Neural cell (in vitro differentiated cells): Measurements from ENCODE around the gene NARF. TPM values are rescaled to one million over a fixed set of nuclear protein-coding genes. Genes with fewer than 3 reads are reported as not detected.
"Not testable (repeated sequence)": the region's sequence is repeated elsewhere in the genome, so short reads cannot be mapped to it uniquely, and the experiment has no call there.

Experiments
- H2AFZ ChIP-seq: fragments of 200-600, 300-800 bp; sonication (generic), shearing (Covaris generic); 2 replicates; pipeline ENCODE4 v1.6.0; 2014; ENCODE audit warnings: low read depth, mild to moderate bottlenecking, antibody characterized with exemption, low read length, moderate library complexity
- H3F3A ChIP-seq: fragments of 200-600 bp; shearing (Covaris generic); 2 replicates; pipeline ENCODE4 v1.6.1; 2016; ENCODE audit warnings: mild to moderate bottlenecking, moderate library complexity, mixed read lengths, antibody characterized with exemption, low read length; ENCODE audit not compliant: insufficient read depth, poor library complexity, severe bottlenecking
- H3K27ac ChIP-seq: fragments of 200-600, 300-800 bp; sonication (generic), shearing (Covaris generic); 2 replicates; pipeline ENCODE4 v1.5.1; 2014; ENCODE audit warnings: mild to moderate bottlenecking, low read length, moderate library complexity
- H3K27me3 ChIP-seq: fragments of 300-800, 200-600 bp; sonication (generic), shearing (Covaris generic); 2 replicates; pipeline ENCODE4 v1.6.0; 2014; ENCODE audit warnings: mild to moderate bottlenecking, low read depth, low read length, moderate library complexity; ENCODE audit not compliant: insufficient read depth
- H3K36me3 ChIP-seq: fragments of 300-800, 200-600 bp; sonication (generic), shearing (Covaris generic); 2 replicates; pipeline ENCODE4 v1.5.1; 2014; ENCODE audit warnings: mild to moderate bottlenecking, antibody characterized with exemption, low read length, moderate library complexity; ENCODE audit not compliant: insufficient read depth
- H3K4me2 ChIP-seq: fragments of 300-800, 200-600 bp; sonication (generic), shearing (Covaris generic); 2 replicates; pipeline ENCODE4 v1.6.0; 2014; ENCODE audit warnings: mild to moderate bottlenecking, low read length
- H3K4me3 ChIP-seq: fragments of 300-800, 200-600 bp; sonication (generic), shearing (Covaris generic); 2 replicates; pipeline ENCODE4 v1.5.1; 2014; ENCODE audit warnings: mild to moderate bottlenecking, low read length, moderate library complexity
- H3K79me2 ChIP-seq: fragments of 200-600 bp; shearing (Covaris generic); replicated peaks from 2 replicates; pipeline ENCODE4 v1.6.0; 2014; ENCODE audit warnings: mild to moderate bottlenecking, low read length, moderate library complexity; ENCODE audit not compliant: insufficient read depth
- H3K9ac ChIP-seq: fragments of 300-800, 200-600 bp; sonication (generic), shearing (Covaris generic); 2 replicates; pipeline ENCODE4 v1.6.1; 2016; ENCODE audit warnings: mild to moderate bottlenecking, low read length, mixed read lengths
- H3K9me2 ChIP-seq: fragments of 200-600 bp; shearing (Covaris generic); 2 replicates; pipeline ENCODE4 v1.6.1; 2016; ENCODE audit warnings: mild to moderate bottlenecking, low read length, mixed read lengths; ENCODE audit not compliant: insufficient read depth
- H3K9me3 ChIP-seq: fragments of 200-600, 300-800 bp; sonication (generic), shearing (Covaris generic); 2 replicates; pipeline ENCODE4 v1.6.1; 2016; ENCODE audit warnings: mild to moderate bottlenecking, mixed run types, low read length, moderate library complexity, mixed read lengths
- H4K20me1 ChIP-seq: fragments of 200-600 bp; shearing (Covaris generic); 2 replicates; pipeline ENCODE4 v1.6.1; 2016; ENCODE audit warnings: mild to moderate bottlenecking, mixed run types; ENCODE audit not compliant: insufficient read depth
- EP300 ChIP-seq: fragments of 450-650 bp; conservative IDR thresholded peaks from 2 replicates; pipeline ENCODE4 v1.6.1; 2014; ENCODE audit warnings: antibody characterized with exemption, mild to moderate bottlenecking, moderate library complexity; ENCODE audit not compliant: poor library complexity, severe bottlenecking
- EZH2 ChIP-seq: fragments of 200-600, 300-800 bp; shearing (Covaris generic), sonication (generic); IDR thresholded peaks from 2 replicates; pipeline ENCODE4 v1.6.1; 2014; ENCODE audit warnings: antibody characterized with exemption, low read length, borderline replicate concordance, mild to moderate bottlenecking; ENCODE audit not compliant: insufficient read depth, poor library complexity, severe bottlenecking
- MXI1 ChIP-seq: fragments of 450-650 bp; conservative IDR thresholded peaks from 2 replicates; pipeline ENCODE4 v1.6.1; 2014; ENCODE audit warnings: antibody characterized with exemption, mild to moderate bottlenecking; ENCODE audit not compliant: poor library complexity, severe bottlenecking
- POLR2AphosphoS5 ChIP-seq: IDR thresholded peaks from 2 replicates; pipeline ENCODE4 v1.6.1; 2012
- RAD21 ChIP-seq: fragments of 450-650 bp; conservative IDR thresholded peaks from 2 replicates; pipeline ENCODE4 v1.6.1; 2014; ENCODE audit warnings: antibody characterized with exemption, mild to moderate bottlenecking, moderate library complexity
- SMC3 ChIP-seq: fragments of 450-650 bp; conservative IDR thresholded peaks from 2 replicates; pipeline ENCODE4 v1.6.1; 2014; ENCODE audit warnings: antibody characterized with exemption, mild to moderate bottlenecking, moderate library complexity; ENCODE audit not compliant: poor library complexity
- TAF1 ChIP-seq: IDR thresholded peaks from 2 replicates; pipeline ENCODE4 v1.6.1; 2012; ENCODE audit warnings: low read depth
- polyA plus RNA-seq: library from polyadenylated mRNA; depleted of rRNA; stranded (reverse); fragments of >200 nt; gene quantifications from 2 replicates; pipeline ENCODE4 v1.2.3, GENCODE V29; 2014
- TF ChIP-seq, protein P1 (sequence below): fragments of 450-650 bp; IDR thresholded peaks from 2 replicates; pipeline ENCODE4 v1.5.1; 2014; ENCODE audit warnings: antibody characterized with exemption, mild to moderate bottlenecking, moderate library complexity; ENCODE audit not compliant: poor library complexity, severe bottlenecking
- TF ChIP-seq, protein P2 (sequence below): IDR thresholded peaks from 2 replicates; pipeline ENCODE4 v1.6.1; 2012; ENCODE audit warnings: borderline replicate concordance

Gene NARF
- polyA plus RNA-seq, 1 donor from 2014 or later, result 243 TPM

DNA sequence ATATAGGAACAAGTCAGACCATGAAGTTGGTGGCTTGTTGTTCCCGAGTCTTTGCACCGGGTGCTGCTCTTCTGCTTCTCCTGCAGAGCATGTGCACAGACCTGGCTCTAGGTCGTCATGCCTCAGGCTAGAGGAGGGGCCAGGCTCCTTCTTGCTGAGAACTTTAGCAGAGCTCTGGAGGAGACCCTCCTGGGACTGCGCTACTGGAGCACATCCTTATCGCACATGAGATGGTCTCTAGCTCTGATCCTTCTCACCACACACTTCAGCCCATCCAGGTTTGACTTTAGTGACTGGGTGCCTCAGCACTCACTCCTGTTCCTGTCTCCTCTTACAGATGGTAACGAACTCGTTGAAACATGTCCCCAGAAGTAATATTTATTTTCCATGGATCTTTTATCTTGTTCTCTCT is 75.9 kb downstream of the NARF start:
- H3K9me3 ChIP-seq, result no peaks in the 10 kb centered on the region
- no peak overlapping the region for H3K9ac ChIP-seq
- no peak overlapping the region for H2AFZ ChIP-seq
- no peaks in the 10 kb centered on the region for H3K36me3 ChIP-seq
- H3K4me2 ChIP-seq, result no peak overlapping the region
- no peak overlapping the region for H3K27ac ChIP-seq
- TF ChIP-seq EP300 (no peak), TAF1 (no peak), SMC3 (no peak), RAD21 (no peak), MXI1 (no peak), POLR2AphosphoS5 (no peak), EZH2 (no peak)
- TF ChIP-seq, protein P1, sequence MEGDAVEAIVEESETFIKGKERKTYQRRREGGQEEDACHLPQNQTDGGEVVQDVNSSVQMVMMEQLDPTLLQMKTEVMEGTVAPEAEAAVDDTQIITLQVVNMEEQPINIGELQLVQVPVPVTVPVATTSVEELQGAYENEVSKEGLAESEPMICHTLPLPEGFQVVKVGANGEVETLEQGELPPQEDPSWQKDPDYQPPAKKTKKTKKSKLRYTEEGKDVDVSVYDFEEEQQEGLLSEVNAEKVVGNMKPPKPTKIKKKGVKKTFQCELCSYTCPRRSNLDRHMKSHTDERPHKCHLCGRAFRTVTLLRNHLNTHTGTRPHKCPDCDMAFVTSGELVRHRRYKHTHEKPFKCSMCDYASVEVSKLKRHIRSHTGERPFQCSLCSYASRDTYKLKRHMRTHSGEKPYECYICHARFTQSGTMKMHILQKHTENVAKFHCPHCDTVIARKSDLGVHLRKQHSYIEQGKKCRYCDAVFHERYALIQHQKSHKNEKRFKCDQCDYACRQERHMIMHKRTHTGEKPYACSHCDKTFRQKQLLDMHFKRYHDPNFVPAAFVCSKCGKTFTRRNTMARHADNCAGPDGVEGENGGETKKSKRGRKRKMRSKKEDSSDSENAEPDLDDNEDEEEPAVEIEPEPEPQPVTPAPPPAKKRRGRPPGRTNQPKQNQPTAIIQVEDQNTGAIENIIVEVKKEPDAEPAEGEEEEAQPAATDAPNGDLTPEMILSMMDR, result no peak
- TF ChIP-seq, protein P2, sequence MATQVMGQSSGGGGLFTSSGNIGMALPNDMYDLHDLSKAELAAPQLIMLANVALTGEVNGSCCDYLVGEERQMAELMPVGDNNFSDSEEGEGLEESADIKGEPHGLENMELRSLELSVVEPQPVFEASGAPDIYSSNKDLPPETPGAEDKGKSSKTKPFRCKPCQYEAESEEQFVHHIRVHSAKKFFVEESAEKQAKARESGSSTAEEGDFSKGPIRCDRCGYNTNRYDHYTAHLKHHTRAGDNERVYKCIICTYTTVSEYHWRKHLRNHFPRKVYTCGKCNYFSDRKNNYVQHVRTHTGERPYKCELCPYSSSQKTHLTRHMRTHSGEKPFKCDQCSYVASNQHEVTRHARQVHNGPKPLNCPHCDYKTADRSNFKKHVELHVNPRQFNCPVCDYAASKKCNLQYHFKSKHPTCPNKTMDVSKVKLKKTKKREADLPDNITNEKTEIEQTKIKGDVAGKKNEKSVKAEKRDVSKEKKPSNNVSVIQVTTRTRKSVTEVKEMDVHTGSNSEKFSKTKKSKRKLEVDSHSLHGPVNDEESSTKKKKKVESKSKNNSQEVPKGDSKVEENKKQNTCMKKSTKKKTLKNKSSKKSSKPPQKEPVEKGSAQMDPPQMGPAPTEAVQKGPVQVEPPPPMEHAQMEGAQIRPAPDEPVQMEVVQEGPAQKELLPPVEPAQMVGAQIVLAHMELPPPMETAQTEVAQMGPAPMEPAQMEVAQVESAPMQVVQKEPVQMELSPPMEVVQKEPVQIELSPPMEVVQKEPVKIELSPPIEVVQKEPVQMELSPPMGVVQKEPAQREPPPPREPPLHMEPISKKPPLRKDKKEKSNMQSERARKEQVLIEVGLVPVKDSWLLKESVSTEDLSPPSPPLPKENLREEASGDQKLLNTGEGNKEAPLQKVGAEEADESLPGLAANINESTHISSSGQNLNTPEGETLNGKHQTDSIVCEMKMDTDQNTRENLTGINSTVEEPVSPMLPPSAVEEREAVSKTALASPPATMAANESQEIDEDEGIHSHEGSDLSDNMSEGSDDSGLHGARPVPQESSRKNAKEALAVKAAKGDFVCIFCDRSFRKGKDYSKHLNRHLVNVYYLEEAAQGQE, result no peak
- peaks cover 58% of the 10 kb centered on the region for H3K79me2 ChIP-seq
- no peak overlapping the region for H3K4me3 ChIP-seq
- no peaks in the 10 kb centered on the region for H4K20me1 ChIP-seq
- H3F3A ChIP-seq, result no peaks in the 10 kb centered on the region
- H3K9me2 ChIP-seq, result no peaks in the 10 kb centered on the region
- no peaks in the 10 kb centered on the region for H3K27me3 ChIP-seq

DNA sequence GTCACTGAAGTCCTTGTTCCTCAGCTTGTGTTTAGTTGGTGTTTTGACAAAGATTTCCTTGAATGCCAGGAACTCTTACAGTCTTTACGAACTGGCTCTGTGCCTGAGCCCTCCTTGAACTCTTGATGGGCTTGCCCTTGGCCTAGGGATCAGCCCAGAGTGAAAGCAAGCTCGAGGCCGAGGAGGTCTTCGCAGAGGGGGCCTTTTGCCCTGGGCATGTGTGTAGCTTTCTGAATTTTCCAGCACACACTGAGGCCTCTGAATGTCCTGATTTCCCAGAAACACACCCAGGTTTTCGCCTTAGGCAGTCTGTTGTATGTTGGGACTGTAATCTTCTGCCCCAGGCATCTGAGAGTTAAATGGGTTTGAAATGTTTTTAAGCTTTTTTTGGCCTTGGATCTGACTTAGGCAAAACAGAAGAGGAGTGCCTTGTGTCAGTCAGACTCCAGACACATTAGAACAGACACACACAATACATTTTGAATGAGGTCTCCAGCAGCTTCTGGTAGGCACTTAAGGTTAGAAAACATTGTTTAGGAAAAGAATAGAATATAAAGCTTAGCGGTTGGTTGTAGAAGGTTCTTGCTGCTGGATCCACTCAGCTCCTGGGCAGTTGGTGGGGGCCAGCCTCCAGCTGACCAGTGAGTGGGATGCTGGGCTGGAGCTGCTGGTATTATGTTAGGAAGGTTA is 78.1 kb downstream of the NARF start:
- Histone ChIP-seq H3K9ac (no peak overlapping the region), H3K27me3 (no peaks in the 10 kb centered on the region), H2AFZ (no peak overlapping the region), H3K4me2 (no peak overlapping the region), H3K36me3 (no peaks in the 10 kb centered on the region), H4K20me1 (no peaks in the 10 kb centered on the region), H3K79me2 (peaks cover 51% of the 10 kb centered on the region), H3K9me3 (no peaks in the 10 kb centered on the region), H3K27ac (no peak overlapping the region), H3K4me3 (no peak overlapping the region), H3K9me2 (no peaks in the 10 kb centered on the region), H3F3A (no peaks in the 10 kb centered on the region)
- TF ChIP-seq MXI1, result no peak
- TF ChIP-seq EP300, result no peak
- TF ChIP-seq POLR2AphosphoS5, result no peak
- TF ChIP-seq, protein P1, result no peak
- TF ChIP-seq TAF1, result no peak
- no peak for TF ChIP-seq EZH2
- TF ChIP-seq SMC3, result no peak
- TF ChIP-seq RAD21, result no peak
- TF ChIP-seq, protein P2, result no peak

DNA sequence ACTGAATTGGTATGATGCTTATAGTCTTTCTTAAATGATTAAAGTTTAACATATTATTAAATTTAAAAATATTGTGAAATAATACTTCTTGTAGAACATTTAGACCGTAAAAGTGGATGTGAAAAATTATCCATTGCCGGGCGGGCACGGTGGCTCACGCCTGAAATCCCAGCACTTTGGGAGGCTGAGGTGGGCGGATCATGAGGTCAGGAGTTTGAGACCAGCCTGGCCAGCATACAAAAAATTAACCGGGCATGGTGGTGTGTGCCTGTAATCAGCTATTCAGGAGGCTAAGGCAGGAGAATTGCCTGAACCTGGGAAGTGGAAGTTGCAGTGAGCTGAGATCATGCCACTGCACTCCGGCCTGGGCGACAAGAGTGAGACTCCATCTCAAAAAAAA is 78.7 kb downstream of the NARF start:
- H3K9ac ChIP-seq, H3F3A ChIP-seq, H3K9me2 ChIP-seq, H3K4me2 ChIP-seq, H4K20me1 ChIP-seq, H3K36me3 ChIP-seq, H3K9me3 ChIP-seq, H3K4me3 ChIP-seq, H2AFZ ChIP-seq, H3K27ac ChIP-seq, H3K27me3 ChIP-seq: not testable (repeated sequence)
- peaks cover 50% of the 10 kb centered on the region for H3K79me2 ChIP-seq
